G401 (cell line): ENCODE results near the gene CLCNKB. TPM values are rescaled to one million over a fixed set of nuclear protein-coding genes. Genes with fewer than 3 reads are reported as not detected.
"Not testable (repeated sequence)": the region's sequence is repeated elsewhere in the genome, so short reads cannot be mapped to it uniquely, and the experiment has no call there.

Experiments used
- DNase-seq: peaks from one replicate; pipeline ENCODE4 v3.0.0-alpha.2; 2015; ENCODE audit warnings: low spot score
- in situ Hi-C: cut with HindIII; loops from 2 replicates; pipeline ENCODE4 v1.10.0; 2016; ENCODE audit warnings: low sequenced_read_pairs, mixed read lengths
- total RNA-seq: library from RNA; depleted of rRNA; stranded (reverse); fragments of >200 nt; shearing (Covaris generic); gene quantifications from 2 replicates; pipeline ENCODE4 v1.2.3, GENCODE V29; 2014

The CLCNKB gene
- total RNA-seq, 1 experiment from 2014 or later: 1.3 TPM

- in situ Hi-C loops: no loop called here
- DNase-seq: no peak
These were observed 15.2 kb upstream of the CLCNKB start for GRCh38 chr1:16028237-16029002.

DNA sequence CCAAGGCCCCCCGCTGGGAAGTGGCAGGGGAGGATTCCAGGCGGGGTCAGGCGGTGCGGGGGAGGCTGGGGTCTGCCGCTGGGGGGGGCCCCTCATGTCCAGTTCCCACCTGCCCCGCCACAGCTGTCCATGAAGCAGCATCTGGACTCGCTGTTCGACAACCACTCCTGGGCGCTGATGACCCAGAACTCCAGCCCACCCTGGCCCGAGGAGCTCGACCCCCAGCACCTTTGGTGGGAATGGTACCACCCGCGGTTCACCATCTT lies 14.6 kb upstream of the CLCNKB start:
- in situ Hi-C loops, DNase-seq: not testable (repeated sequence)

DNA sequence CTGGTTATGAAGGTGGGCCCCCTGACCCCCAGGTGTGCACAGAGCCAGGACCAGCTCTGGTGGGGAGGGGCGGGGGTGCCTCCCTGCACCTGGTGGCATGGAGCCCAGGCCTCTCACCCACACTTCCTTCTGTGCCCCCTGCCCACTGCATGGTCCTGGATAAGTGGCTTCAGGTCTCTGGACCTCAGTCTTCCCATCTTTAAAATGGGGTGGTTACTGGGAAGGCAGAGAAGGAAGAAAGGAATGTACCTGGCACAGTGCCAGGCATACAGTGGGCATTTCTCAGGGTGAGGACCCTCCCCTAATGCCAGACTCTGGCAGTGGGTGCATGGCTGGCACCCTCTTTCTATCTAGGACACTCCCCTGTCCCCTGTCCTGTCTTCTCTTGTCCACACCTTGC lies 14.3 kb upstream of the CLCNKB start:
- DNase-seq: no peak
- in situ Hi-C loops: no loop called here

- in situ Hi-C loops: no loop called here
- DNase-seq: no peak
These were observed 12.0 kb upstream of the CLCNKB start for GRCh38 chr1:16031551-16031950.

GRCh38 chr1:16032388-16033102 lies 11.0 kb upstream of the CLCNKB start:
- DNase-seq: peak; percentile 87
- in situ Hi-C loops: no loop called here

GRCh38 chr1:16033103-16033632 lies 10.4 kb upstream of the CLCNKB start:
- in situ Hi-C loops, DNase-seq: not testable (repeated sequence)

- in situ Hi-C loops: not testable (repeated sequence)
These were observed 7.1 kb upstream of the CLCNKB start for GRCh38 chr1:16036461-16036860.

DNA sequence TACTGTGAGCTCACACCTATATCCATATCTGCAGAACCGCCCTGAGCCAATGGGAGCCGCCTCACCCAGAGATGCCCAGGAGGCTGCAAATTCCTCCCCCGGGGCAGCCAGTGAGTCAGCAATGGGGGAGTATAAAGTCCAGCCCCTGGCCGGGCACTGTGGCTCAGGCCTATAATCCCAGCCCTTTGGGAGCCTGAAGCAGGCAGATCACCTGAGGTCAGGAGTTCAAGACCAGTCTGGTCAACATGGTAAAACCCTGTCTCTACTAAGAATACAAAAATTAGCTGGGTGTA lies 5.0 kb upstream of the CLCNKB start:
- no peak for DNase-seq
- in situ Hi-C loops: no loop called here

More at GRCh38 chr1:16036461-16036860, 7.1 kb upstream of the CLCNKB start:
- not testable (repeated sequence) for DNase-seq

- in situ Hi-C loops: not testable (repeated sequence)
- peak; percentile 74 for DNase-seq
These were observed 3.7 kb upstream of the CLCNKB start for GRCh38 chr1:16039871-16040270.

DNA sequence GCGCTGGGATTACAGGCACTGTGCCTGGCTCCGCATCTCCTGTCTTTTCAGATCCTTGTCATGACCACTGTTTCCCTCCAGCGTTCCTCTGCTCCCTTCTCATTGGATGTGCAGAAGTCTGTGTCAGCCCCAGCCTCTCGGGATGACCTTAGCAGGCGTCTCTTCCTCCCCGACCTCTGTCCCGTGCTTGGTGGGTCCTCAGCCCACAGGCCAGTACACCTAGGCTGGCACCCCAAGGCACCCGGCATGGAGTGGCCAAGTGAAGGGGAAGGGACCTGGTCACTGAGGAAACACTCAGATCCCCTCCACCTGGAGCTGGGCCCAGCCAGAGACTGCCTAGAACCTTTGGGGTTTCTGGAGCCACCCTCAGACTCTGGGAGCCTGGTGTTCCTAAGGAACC lies 2.4 kb upstream of the CLCNKB start:
- no peak for DNase-seq
- in situ Hi-C loops: no loop called here

GRCh38 chr1:16042096-16042495 lies 1.5 kb upstream of the CLCNKB start:
- no peak for DNase-seq
- in situ Hi-C loops: no loop called here

DNA sequence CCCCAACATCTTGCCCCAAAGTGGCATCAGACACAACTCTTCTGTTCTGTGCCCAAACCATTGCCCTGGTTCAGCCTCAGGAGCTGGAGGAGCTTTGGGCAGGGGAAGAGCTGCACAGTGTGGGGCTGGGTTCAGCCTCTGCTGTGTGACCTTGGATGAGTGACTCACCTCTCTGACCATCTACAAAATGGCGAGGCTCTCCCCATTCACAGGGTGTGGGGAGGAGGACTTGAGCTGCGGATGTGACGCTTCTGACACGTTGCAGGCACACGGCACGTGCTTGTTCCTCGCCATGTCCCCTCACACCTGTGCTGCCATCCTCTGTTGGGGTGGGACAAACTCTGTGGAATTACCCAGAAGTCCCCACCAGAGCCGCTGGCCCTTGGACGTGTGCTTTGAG lies 928 bp upstream of the CLCNKB start:
- in situ Hi-C loops, DNase-seq: not testable (repeated sequence)

GRCh38 chr1:16043950-16044349 lies 368 bp downstream of the CLCNKB start:
- in situ Hi-C loops: no loop called here
- DNase-seq: no peak

GRCh38 chr1:16046842-16047241 lies 3.3 kb downstream of the CLCNKB start:
- in situ Hi-C loops: no loop called here
- peak; percentile 64 for DNase-seq

- in situ Hi-C loops: no loop called here
- no peak for DNase-seq
These were observed 4.4 kb downstream of the CLCNKB start for GRCh38 chr1:16047791-16048475.

DNA sequence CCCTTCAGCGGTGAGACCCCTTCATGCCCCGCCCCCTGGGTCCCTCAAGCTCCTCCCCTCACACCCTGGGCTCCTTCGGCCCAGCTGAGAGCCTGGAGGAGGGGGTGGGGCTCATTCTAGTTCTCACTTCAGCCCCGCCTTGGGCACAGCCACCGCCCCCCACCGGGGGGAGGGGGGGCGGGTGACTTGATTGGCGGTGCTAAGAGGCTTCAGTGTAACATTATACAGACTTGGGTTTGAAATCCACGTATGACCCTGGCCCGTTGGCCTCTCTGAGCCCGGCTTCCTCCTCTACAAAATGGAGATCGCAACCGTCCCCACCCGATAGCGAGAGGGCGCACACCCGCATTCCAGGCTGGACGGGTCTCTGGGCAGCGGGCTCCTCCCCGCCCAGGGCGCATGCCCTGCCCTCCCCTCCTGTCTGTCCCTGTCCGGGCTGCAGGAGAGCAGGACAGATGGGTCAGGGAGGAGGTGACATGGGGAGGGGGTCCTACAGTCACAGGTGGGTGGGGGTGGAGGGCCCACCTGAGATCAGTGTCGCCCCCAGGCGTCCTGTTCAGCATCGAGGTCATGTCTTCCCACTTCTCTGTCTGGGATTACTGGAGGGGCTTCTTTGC lies 5.1 kb downstream of the CLCNKB start:
- DNase-seq: no peak
- in situ Hi-C loops: no loop called here

DNA sequence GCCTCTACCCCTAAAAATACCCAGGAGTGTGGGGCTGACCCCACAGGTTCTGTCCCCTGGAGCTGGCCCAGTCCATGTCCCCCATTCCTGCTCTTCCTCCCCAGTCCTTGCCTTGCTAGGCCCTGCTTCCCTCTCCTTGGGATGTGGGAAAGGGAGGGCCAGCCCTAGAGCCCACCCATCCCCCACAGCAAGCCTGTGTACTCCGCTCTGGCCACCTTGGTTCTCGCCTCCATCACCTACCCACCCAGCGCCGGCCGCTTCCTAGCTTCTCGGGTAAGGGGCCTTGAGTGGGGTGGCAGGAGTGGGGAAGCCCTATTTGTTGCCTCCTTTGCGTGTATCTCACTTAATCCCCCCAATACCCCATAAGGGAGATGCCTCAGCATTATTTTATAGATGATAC lies 6.7 kb downstream of the CLCNKB start:
- in situ Hi-C loops: no loop called here
- DNase-seq: no peak

- in situ Hi-C loops: no loop called here
- DNase-seq: no peak
These were observed 7.5 kb downstream of the CLCNKB start for GRCh38 chr1:16051039-16051438.

- DNase-seq, in situ Hi-C loops: not testable (repeated sequence)
These were observed 8.4 kb downstream of the CLCNKB start for GRCh38 chr1:16051949-16052348.
